ENCODE data around the gene TANGO2. TPM values are rescaled to one million over a fixed set of nuclear protein-coding genes. Genes with fewer than 3 reads are reported as not detected.

The TANGO2 gene
- total RNA-seq, 1 experiment from 2014 or later = 13.9 TPM

DNA sequence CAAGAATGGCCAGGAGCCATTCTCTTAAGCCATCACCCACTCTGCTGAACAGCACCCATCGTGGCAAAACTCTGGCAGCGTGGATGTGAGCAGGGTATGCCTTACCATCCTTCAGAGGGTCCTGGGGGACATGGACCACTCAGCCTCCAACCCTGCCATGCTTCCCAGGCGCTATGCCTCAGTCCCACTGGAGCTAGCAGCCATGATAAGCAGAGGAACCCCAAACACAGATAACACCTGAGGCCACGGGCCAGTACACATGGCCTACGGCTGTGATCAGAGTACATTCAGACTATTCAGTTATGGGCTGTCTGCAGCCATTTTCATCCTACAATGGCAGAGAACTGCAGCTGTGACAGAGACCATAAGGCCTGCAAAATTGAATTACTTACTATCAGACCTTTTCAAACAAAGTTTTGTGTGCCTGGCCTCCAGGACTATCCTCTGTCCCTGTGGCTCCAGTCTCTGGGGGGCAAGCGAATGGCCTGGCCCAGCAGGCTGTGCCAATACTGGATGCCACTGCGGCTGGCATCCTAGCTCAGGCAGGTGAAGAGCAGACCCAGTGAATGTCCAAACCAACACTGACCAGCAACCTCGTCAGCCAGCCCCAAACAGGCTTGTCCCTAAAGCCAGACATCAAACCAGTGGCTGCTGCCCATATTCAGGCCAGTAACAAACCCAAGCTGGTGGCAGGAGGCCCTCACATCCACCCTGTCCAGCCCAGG, 11.2 kb upstream of the TANGO2 start:
- no TSS peak for BruUV-seq (replicated peaks)
- Mint-ChIP-seq H3K4me3 (ENCODE audit: unreplicated experiment) (no peak overlapping the region), H3K27me3 (ENCODE audit: insufficient read depth, unreplicated experiment) (no peaks in the 10 kb centered on the region), H3K27ac (ENCODE audit: low read depth, unreplicated experiment) (no peak overlapping the region), H3K36me3 (ENCODE audit: insufficient read depth, unreplicated experiment) (no peaks in the 10 kb centered on the region), H3K9me3 (ENCODE audit: unreplicated experiment) (peaks cover 3% of the 10 kb centered on the region), H3K4me1 (ENCODE audit: insufficient read depth, unreplicated experiment) (peaks cover 9% of the 10 kb centered on the region)
- POLR2A ChIA-PET = no interaction called here
- intact Hi-C loops (cut with micrococcal nuclease) = no loop called here
- DNase-seq (ENCODE audit: unreplicated experiment) = no peak
- CTCF ChIA-PET = interaction anchor here (0.6 kb wide), 1 partner anchor 8 kb away, joined by 3 read pairs; no protein-coding TSS in a partner anchor
- TF ChIP-seq, protein P1, sequence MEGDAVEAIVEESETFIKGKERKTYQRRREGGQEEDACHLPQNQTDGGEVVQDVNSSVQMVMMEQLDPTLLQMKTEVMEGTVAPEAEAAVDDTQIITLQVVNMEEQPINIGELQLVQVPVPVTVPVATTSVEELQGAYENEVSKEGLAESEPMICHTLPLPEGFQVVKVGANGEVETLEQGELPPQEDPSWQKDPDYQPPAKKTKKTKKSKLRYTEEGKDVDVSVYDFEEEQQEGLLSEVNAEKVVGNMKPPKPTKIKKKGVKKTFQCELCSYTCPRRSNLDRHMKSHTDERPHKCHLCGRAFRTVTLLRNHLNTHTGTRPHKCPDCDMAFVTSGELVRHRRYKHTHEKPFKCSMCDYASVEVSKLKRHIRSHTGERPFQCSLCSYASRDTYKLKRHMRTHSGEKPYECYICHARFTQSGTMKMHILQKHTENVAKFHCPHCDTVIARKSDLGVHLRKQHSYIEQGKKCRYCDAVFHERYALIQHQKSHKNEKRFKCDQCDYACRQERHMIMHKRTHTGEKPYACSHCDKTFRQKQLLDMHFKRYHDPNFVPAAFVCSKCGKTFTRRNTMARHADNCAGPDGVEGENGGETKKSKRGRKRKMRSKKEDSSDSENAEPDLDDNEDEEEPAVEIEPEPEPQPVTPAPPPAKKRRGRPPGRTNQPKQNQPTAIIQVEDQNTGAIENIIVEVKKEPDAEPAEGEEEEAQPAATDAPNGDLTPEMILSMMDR (IDR thresholded peaks at IDR 0.05; ENCODE audit: unreplicated experiment) = no peak

DNA sequence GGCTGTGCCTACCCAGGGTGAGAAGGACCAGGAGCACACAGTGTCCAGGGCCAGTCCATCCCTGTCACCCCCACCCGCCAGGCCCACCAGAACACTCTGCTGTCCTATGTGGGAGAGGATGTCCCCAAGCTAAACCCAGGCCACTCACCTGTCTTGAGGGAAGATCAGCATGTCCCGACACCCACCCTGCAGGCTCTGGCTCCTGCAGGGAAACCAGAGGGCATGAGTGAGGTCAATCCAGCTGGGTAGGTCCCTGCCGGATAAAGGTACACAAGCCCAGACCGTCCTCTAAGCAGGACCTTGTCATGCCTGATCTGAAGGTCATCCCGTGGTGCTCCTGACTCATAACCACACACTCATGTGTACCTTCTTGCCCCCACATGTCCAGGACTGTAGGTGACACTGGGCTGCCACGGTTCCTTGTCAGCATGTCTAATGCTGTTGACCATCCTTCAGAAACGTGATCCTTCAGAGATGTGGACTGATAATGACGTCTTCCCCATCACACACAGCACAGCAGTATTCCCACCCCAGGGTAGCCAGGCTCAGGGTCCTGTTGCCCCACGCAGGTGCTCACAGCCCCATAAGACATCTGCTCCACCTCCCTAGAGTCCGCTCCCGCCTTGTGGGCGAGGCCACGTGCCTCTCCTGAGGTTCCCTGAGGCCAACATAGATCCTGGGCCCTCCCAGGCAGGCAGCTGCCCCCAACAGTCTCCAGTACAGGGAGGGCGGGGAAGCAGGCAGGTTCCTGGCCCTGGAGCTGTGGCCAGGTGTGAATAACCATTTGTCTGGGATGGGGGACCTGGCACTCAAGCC, 10.4 kb upstream of the TANGO2 start:
- intact Hi-C loops (cut with micrococcal nuclease) = no loop called here
- Mint-ChIP-seq H3K27ac (ENCODE audit: low read depth, unreplicated experiment) (no peak overlapping the region), H3K4me1 (ENCODE audit: insufficient read depth, unreplicated experiment) (peaks cover 9% of the 10 kb centered on the region), H3K4me3 (ENCODE audit: unreplicated experiment) (no peak overlapping the region), H3K36me3 (ENCODE audit: insufficient read depth, unreplicated experiment) (no peaks in the 10 kb centered on the region), H3K9me3 (ENCODE audit: unreplicated experiment) (no peaks in the 10 kb centered on the region), H3K27me3 (ENCODE audit: insufficient read depth, unreplicated experiment) (no peaks in the 10 kb centered on the region)
- no TSS peak for BruUV-seq (replicated peaks)
- TF ChIP-seq, protein P1 (IDR thresholded peaks at IDR 0.05; ENCODE audit: unreplicated experiment) = no peak
- ChIA-PET POLR2A (interaction anchor here (1.5 kb wide), 1 partner anchor 12 kb away, joined by 6 read pairs; no protein-coding TSS in a partner anchor), CTCF (interaction anchor here (0.6 kb wide), 1 partner anchor 9 kb away, joined by 3 read pairs; no protein-coding TSS in a partner anchor)
- DNase-seq (ENCODE audit: unreplicated experiment) = no peak

DNA sequence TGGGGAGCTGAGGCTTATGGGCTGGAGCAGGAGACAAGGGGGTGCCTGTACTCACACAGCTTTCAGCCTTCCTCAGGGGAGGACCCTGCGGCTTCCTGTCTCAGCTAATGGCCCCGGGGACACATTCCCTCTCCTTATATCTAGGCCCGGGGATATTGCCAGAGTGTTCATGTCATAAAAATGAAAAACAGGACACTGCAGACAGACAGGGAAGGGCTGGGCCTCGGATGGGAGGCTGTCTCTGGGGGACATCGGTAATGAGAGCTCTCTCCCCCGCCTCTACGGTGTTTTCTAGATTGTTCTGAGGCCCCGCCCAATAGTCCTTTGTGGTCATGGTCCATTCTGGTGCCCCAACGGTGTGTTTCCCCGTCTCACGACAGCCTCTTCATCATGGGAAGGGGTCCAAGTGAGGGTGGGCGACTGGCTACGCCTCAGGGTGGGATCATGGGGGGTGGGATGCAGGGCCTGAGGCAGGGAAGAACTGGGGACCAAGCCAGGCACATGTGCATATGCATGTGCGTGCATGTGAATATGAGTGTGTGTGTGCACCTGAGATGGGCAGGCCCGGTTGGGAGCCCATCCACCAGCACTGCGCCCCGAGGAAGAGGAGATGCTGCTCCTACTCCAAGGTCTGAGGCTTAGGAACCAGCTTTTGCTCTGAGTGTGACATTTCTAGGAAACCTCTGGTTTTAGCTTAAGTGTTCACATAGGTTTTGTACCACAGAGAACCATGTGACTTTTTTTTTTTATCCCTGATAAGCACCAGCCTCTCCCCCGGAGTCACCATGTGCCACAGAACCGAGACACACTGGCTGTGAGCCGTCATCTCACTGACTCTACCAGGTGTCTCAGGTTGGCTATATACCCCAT, 9.6 kb upstream of the TANGO2 start:
- Mint-ChIP-seq H3K4me1 (ENCODE audit: insufficient read depth, unreplicated experiment) (peaks cover 9% of the 10 kb centered on the region), H3K9me3 (ENCODE audit: unreplicated experiment) (no peaks in the 10 kb centered on the region), H3K36me3 (ENCODE audit: insufficient read depth, unreplicated experiment) (no peaks in the 10 kb centered on the region), H3K4me3 (ENCODE audit: unreplicated experiment) (no peak overlapping the region), H3K27ac (ENCODE audit: low read depth, unreplicated experiment) (no peak overlapping the region), H3K27me3 (ENCODE audit: insufficient read depth, unreplicated experiment) (no peaks in the 10 kb centered on the region)
- no TSS peak for BruUV-seq (replicated peaks)
- POLR2A ChIA-PET = interaction anchor here (1.5 kb wide), 1 partner anchor 11 kb away, joined by 6 read pairs; no protein-coding TSS in a partner anchor
- intact Hi-C loops (cut with micrococcal nuclease) = no loop called here
- TF ChIP-seq, protein P1 (IDR thresholded peaks at IDR 0.05; ENCODE audit: unreplicated experiment) = no peak
- CTCF ChIA-PET = no interaction called here
- DNase-seq (ENCODE audit: unreplicated experiment) = no peak
